OCI-LY7 (cell line): Measurements from ENCODE around the gene SEC31A. TPM values are rescaled to one million over a fixed set of nuclear protein-coding genes. Genes with fewer than 3 reads are reported as not detected.
"Not testable (repeated sequence)": the region's sequence is repeated elsewhere in the genome, so short reads cannot be mapped to it uniquely, and the experiment has no call there.

Experiments
- BruUV-seq: library from RNA; stranded (reverse); fragments of 400-500 nt; replicated peaks from 2 replicates; lab custom pipeline; 2021; lab: Mats Ljungman, UMichigan
- CTCF ChIA-PET: fragments of 300-600 bp; sonication (Branson Sonifier 250); formaldehyde crosslinking; loops from one replicate; lab custom pipeline; 2022; ENCODE audit warnings: antibody characterized with exemption; ENCODE audit not compliant: unreplicated experiment; lab: Charles Lee
- POLR2A ChIA-PET: fragments of 300-600 bp; sonication (Branson Sonifier 250); formaldehyde crosslinking; loops from one replicate; lab custom pipeline; 2022; ENCODE audit warnings: antibody characterized with exemption; lab: Charles Lee
- DNase-seq: peaks from one replicate; pipeline ENCODE4 v3.0.0-alpha.2; 2015; ENCODE audit warnings: low spot score
- H2AFZ ChIP-seq: fragments of 200-600 bp; sonication (generic), shearing (Covaris generic); 2 replicates; pipeline ENCODE4 v1.6.1; 2014; ENCODE audit warnings: mild to moderate bottlenecking, antibody characterized with exemption, low read length, moderate library complexity
- H3K27ac ChIP-seq: fragments of 200-600 bp; sonication (generic); 2 replicates; pipeline ENCODE4 v1.5.1; 2014; ENCODE audit warnings: mixed run types, low read depth, mild to moderate bottlenecking, moderate library complexity, low read length, inconsistent platforms; ENCODE audit not compliant: poor library complexity, severe bottlenecking
- H3K36me3 ChIP-seq: fragments of 200-600 bp; sonication (generic); 2 replicates; pipeline ENCODE4 v1.6.1; 2014; ENCODE audit warnings: mild to moderate bottlenecking, antibody characterized with exemption, low read length, moderate library complexity, mixed read lengths; ENCODE audit not compliant: insufficient read depth
- H3K4me1 ChIP-seq: fragments of 200-600 bp; sonication (generic); 2 replicates; pipeline ENCODE4 v1.5.1; 2014; ENCODE audit warnings: mild to moderate bottlenecking, low read length; ENCODE audit not compliant: insufficient read depth, poor library complexity, severe bottlenecking
- H3K4me2 ChIP-seq: fragments of 200-600 bp; sonication (generic); 2 replicates; pipeline ENCODE4 v1.6.1; 2014; ENCODE audit warnings: mild to moderate bottlenecking, low read length
- H3K4me3 ChIP-seq: fragments of 200-600 bp; sonication (generic); 2 replicates; pipeline ENCODE4 v1.5.1; 2014; ENCODE audit warnings: mild to moderate bottlenecking, low read depth, low read length; ENCODE audit not compliant: poor library complexity, severe bottlenecking
- H3K79me2 ChIP-seq: fragments of 200-600 bp; sonication (generic); 2 replicates; pipeline ENCODE4 v1.6.1; 2016; ENCODE audit warnings: low read depth, mild to moderate bottlenecking, low read length, moderate library complexity, mixed read lengths; ENCODE audit not compliant: insufficient read depth
- H3K9me2 ChIP-seq: fragments of 200-600 bp; sonication (generic); 2 replicates; pipeline ENCODE4 v1.6.1; 2016; ENCODE audit warnings: mild to moderate bottlenecking, low read length, mixed read lengths; ENCODE audit not compliant: insufficient read depth
- H3K9me3 ChIP-seq: fragments of 200-600 bp; sonication (generic); 2 replicates; pipeline ENCODE4 v1.6.1; 2014; ENCODE audit warnings: mild to moderate bottlenecking, mixed run types, low read length, mixed read lengths
- H4K20me1 ChIP-seq: fragments of 200-600 bp; sonication (generic); 2 replicates; pipeline ENCODE4 v1.6.1; 2014; ENCODE audit warnings: mild to moderate bottlenecking, antibody characterized with exemption, low read length, moderate library complexity, mixed read lengths; ENCODE audit not compliant: insufficient read depth
- CTCF ChIP-seq: fragments of 200-600 bp; sonication (generic); conservative IDR thresholded peaks from 2 replicates; pipeline ENCODE4 v1.5.1; 2014; ENCODE audit warnings: mild to moderate bottlenecking, antibody characterized with exemption, low read length, moderate library complexity, mixed read lengths
- EZH2phosphoT487 ChIP-seq: fragments of 200-600 bp; sonication (generic); IDR thresholded peaks from 2 replicates; pipeline ENCODE4 v1.6.1; 2018; ENCODE audit warnings: low read depth, borderline replicate concordance, mild to moderate bottlenecking, mixed run types, antibody characterized with exemption, low read length, moderate library complexity, mixed read lengths
- intact Hi-C: fragments of 100-400 bp; cut with micrococcal nuclease; formaldehyde crosslinking; loops from one replicate; pipeline ENCODE4 v1.10.0; 2022; ENCODE audit not compliant: unreplicated experiment
- total RNA-seq, 2 experiments: library from RNA; depleted of rRNA in 1 of 2; stranded (reverse); fragments of >200 nt in 1 of 2; shearing (Covaris generic) in 1 of 2; gene quantifications; 2 replicates each; pipeline ENCODE4 v1.2.3, GENCODE V29; 2014 to 2022

The SEC31A gene
- total RNA-seq, 2 experiments from 2014 or later, result 93.4 to 135 TPM

- TF ChIP-seq EZH2phosphoT487 (no peak), CTCF (no peak)
- no TSS peak for BruUV-seq
- H3K4me2 ChIP-seq, result no peak overlapping the region
- no peak overlapping the region for H3K27ac ChIP-seq
- intact Hi-C loops, result no loop called here
- no peak for DNase-seq
- H3K4me3 ChIP-seq, result no peak overlapping the region
- no peaks in the 10 kb centered on the region for H3K79me2 ChIP-seq
- H3K9me2 ChIP-seq, result no peaks in the 10 kb centered on the region
- H3K4me1 ChIP-seq, result no peaks in the 10 kb centered on the region
- CTCF ChIA-PET, result no interaction called here
- no peak overlapping the region for H2AFZ ChIP-seq
- POLR2A ChIA-PET, result interaction anchor here (0.7 to 0.9 kb wide), 2 partner anchors 9 to 11 kb away, joined by 3 read pairs; no protein-coding TSS in a partner anchor
- no peaks in the 10 kb centered on the region for H3K9me3 ChIP-seq
- H3K36me3 ChIP-seq, result peaks cover 92% of the 10 kb centered on the region
- no peaks in the 10 kb centered on the region for H4K20me1 ChIP-seq
Observed at GRCh38 chr4:82866706-82867385, 24.1 kb downstream of the SEC31A start.

- DNase-seq, H4K20me1 ChIP-seq, H3K4me1 ChIP-seq, BruUV-seq, H3K4me2 ChIP-seq, H3K27ac ChIP-seq, intact Hi-C loops, H3K4me3 ChIP-seq, CTCF ChIA-PET, H3K79me2 ChIP-seq, H2AFZ ChIP-seq, H3K9me2 ChIP-seq, H3K9me3 ChIP-seq: not testable (repeated sequence)
- POLR2A ChIA-PET, result interaction anchor here (0.6 to 0.7 kb wide), 3 partner anchors 16 to 67 kb away, joined by 3 to 4 read pairs (median 3); no protein-coding TSS in a partner anchor
- H3K36me3 ChIP-seq, result peaks cover 90% of the 10 kb centered on the region
Observed at GRCh38 chr4:82866033-82866432, 24.9 kb downstream of the SEC31A start.

- TF ChIP-seq EZH2phosphoT487, result no peak
- TF ChIP-seq CTCF, result no peak
- ChIA-PET POLR2A (interaction anchor here (0.6 to 0.7 kb wide), 3 partner anchors 16 to 67 kb away, joined by 3 to 4 read pairs (median 3); no protein-coding TSS in a partner anchor), CTCF (no interaction called here)
- Histone ChIP-seq H3K36me3 (peaks cover 90% of the 10 kb centered on the region), H3K79me2 (no peaks in the 10 kb centered on the region), H3K4me3 (no peak overlapping the region), H3K4me2 (no peak overlapping the region), H4K20me1 (no peaks in the 10 kb centered on the region), H3K4me1 (no peaks in the 10 kb centered on the region), H3K9me2 (no peaks in the 10 kb centered on the region), H3K9me3 (no peaks in the 10 kb centered on the region), H3K27ac (no peak overlapping the region), H2AFZ (no peak overlapping the region)
- intact Hi-C loops, result no loop called here
- DNase-seq, result no peak
- no TSS peak for BruUV-seq
Observed at GRCh38 chr4:82865592-82865991, 25.4 kb downstream of the SEC31A start.
